ENCODE measurements around the gene TEX35.

TEX35 gene

DNA sequence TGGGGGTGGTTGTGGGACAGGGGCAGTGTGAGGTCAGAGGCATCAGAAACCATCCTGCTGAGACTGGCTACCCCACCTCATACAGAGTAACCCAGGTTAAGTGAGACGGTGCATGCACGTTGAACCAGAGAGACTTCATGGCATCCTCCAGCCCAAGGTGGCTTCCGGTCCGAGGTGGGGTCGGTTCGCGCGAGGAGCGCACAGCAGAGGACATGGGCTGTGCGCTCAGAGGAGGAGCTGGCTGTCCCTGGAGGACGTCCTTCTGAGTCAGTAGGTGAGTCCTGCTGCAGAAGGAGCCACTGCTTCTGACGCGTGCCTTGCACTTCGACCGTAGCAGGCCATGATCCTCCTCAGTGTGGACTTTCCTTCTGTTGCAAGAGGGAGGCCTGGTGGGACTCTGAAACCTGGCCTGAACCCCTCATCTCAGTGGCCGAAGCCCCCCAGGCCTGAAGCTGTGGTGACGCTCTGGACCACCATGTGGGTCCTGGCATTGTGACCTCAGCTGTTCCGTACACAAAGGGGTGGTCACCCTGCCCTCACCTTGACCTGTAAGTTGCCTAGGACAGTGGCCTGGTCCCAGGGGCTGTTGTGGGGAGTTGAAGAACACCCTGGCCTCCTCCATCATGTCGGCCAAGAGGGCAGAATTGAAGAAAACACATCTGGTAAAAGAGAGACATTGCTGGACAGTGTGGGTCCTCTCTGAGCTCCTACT, at the start of gene TEX35:
Gene TEX35 (plus strand): TSS at position 544 of the 712 bp plus-strand sequence. CDS start 80 bp downstream, at position 624.
- no peak for DNase-seq

DNA sequence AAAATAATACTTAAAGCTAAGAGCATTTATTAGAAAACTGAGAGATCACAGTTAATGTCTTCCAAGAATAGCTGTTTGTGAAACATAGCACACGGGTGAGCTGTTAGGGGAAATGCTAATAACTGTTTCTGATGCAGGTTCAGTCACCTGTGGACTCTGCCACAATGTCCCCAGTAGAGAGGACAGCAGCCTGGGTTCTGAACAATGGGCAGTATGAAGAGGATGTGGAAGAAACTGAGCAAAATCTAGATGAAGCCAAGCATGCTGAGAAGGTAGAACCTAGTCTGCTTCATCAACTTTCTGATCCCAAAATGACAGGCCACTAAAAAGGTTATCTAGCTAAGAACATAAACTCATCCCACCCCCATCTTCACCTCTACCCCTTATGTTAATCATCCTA, 48.8 kb upstream of the TEX35 start:
- no peak for DNase-seq

DNA sequence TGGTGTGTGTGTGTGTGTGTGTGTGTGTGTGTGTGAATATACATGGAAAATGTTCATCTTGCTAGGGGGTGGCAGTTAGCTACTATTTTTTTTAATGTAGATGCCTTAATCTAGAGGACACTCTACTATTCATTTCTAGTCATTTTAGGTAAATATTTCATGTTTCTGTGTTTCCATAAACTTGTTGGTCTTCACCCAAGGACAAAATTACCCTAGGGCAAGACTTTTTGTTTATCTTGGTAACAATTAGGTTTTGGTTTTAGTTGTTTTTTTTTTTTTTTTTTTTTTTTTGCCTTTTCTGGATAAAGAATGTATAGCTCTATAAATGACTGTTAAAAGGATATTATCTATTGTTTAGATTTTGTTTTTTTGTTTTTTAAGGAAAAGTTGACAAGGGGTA, 48.3 kb upstream of the TEX35 start:
- DNase-seq, result no peak

DNA sequence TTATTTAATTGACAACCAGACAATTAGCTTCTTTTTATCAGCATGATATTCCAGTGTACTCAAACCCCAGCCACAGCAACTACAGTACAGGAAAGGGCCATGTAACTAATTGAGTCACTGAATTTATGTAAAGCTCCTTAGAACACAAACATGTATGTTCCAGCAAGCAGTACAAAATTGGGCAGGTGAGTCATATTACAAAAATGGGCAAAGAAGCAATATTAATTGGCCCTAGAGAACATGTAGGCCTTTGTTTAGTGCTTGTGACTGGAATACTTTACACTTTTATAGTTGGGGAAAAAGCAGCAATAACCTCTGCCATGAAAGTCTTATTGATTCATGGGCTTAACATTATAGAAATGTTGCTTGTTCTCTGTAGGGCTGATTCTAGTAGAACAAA, 47.9 kb upstream of the TEX35 start:
- DNase-seq, result no peak

DNA sequence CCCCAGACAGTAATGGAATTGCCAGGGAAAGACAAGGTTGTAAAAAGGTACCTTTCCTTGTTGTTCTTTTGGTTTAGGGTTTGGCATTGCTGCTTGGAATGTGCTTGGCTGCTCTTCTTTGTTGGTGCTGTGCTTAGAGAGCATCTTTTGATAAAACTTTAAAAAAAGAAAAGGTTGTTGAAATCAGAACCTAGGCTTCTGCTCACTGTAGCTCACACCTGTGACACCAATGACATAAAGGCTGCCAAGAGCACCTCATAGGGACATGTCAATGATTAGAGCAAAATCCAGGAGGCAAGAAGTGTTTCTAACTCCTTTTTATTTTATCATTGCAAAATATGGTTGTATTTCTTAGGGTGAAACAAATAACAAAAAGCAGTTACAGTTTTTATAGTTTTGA, 45.1 kb upstream of the TEX35 start:
- no peak for DNase-seq

DNA sequence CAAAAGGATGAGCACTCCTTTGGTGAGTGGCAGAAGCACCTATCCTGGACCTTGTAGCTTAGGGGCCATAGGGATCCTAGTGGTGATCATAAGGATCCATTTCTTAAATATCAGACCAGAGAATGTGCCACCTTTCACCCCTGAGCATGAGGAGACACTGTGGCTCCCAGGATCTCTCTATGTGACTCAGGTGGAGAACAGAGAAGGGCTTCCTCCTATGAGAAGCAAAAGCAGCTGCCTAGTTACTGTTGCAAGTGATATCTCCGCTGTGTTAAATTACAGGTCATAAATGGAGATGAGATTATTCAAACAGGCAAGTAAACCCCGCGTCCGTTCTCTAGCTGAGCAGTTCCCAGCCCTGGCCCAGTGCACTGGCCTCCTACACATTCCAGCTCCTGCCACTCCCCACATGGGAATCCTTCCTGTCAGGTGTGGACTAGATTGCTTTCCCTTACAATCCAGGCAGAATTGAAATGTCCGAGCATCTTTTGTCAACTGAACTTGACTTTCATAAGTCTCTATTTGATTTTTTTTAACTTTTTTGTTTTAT, 42.4 kb upstream of the TEX35 start:
- DNase-seq, result no peak

DNA sequence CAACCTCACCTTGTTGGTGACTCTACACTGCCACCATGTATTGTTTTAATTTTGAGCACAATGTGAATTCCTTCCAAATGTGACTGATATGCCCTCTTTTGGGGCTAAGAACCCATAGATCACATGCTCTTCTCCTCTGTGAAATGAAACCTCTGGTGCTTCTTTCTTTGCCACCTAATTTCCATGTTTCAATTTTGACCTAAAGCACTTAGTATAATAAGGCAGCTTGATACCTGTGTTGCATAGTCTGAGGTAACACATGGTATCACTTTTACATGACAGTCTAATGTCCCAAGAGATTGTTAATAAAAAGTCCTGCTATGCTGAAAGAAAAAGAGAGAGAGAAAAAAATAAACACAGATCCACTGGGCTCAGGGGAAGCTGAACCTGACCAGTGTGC, 40.4 kb upstream of the TEX35 start:
- no peak for DNase-seq

DNA sequence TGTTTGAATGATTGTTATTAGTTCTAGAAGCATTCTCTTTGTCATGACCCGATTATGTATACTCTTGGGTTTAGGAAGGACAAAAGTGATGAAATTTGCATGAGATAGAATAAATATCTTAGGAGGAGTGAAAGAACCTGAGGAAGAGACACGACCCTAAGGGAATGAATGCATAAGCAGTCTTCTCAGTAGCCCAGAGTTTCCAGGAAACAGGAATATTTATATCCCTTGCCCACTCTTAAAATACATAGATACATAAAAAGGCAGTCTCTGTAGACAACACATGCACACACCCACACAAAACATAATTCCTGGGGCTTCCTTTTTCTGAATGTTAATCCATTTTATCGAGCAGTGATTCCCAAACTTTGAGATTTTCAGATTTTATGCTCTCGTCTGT, 35.5 kb upstream of the TEX35 start:
- DNase-seq, result no peak

DNA sequence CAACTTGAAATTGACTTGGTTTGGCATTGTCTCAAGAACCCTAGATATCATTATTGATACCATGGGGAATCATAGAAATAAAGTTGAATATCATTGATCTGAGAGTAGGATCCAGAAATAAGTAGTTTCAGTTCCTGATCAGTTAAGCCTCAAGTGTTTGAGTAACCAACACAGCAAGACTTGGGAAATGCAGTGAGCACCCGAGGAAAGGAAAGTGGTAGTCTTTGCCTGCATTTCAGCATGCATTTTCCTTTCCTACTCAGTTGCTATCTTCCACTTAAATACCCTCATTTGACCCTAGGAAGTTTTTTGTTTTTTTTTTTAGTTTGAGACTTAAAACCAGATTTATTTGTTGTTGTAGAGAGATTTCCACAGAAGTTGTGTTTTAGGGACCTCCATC, 35.1 kb upstream of the TEX35 start:
- no peak for DNase-seq

DNA sequence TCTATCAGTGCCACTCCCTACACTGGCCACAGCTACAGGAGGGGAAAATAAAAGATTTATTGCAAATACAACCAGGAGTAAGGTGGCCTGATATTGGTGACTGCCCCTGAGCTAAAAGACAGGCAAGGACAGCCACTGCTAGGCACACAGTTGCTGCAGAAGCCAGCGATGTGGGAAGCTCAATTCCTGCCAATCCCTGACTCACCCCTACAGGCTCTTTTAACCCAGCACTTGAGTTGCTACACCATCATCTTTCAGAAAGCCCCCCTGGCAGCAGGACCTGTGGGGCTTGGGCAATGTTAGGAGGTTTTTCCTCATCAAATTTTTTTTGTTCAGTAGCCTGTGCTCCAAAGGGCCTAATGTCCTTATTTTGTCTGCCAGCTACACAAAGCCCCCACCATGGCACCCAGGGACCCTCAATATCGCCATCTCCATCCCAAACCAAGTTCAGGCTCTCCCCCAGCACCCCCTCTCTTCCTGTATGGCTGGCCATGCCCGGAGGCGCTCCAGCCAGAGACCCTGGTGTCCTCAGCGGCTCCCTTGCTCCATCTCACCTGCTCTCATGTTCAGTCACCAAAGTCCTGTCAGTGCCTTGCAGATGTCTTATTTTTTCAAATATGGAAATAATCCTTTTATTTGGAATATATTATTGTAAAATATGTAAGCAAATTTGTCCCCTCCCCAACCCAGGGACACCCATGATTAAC, 29.5 kb upstream of the TEX35 start:
- DNase-seq, result no peak

DNA sequence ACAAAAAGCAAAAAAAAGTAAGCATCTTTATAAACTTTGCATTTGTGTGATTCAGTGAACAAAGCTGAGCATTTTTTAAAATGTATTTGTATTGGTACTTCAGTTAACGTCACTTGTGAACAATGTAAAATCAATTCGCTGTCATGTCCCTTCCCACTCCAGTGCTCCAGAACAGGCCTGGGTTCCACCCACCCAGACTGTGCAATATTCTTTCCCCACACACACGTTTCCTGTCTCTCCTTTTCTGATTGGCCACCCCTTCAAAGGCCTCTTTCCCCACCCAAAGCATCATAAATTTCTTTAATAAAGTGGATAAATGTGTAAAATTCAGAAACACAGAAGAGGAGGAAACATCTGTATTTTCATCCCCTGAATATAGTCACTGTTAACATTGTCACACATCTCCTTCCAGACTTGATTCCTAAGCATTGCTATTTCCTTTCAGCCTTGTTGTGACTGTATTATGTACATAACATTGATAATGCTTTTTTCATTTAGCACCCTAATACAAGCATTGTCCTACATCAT, 28.1 kb upstream of the TEX35 start:
- no peak for DNase-seq

DNA sequence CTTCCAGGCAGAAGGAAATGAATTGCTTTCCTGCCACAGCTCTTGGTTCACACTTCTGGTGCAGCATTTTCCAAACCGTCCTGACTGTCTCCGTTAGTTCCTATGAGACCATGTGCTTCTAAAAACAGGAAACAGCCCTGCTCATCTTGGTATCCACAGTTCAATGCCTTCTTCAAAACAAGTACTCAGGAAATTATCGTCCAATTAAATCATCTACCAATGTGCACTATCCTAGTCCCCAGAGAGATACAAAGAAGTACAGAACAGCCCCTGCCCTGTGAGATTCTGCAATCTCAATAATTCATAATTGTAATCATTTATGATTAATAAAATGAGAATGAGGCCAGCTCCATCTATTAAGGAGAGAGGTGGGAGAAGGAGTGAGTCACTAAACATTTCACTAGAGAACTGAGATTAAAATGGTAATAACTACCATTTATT, 27.3 kb upstream of the TEX35 start:
- DNase-seq, result no peak

DNA sequence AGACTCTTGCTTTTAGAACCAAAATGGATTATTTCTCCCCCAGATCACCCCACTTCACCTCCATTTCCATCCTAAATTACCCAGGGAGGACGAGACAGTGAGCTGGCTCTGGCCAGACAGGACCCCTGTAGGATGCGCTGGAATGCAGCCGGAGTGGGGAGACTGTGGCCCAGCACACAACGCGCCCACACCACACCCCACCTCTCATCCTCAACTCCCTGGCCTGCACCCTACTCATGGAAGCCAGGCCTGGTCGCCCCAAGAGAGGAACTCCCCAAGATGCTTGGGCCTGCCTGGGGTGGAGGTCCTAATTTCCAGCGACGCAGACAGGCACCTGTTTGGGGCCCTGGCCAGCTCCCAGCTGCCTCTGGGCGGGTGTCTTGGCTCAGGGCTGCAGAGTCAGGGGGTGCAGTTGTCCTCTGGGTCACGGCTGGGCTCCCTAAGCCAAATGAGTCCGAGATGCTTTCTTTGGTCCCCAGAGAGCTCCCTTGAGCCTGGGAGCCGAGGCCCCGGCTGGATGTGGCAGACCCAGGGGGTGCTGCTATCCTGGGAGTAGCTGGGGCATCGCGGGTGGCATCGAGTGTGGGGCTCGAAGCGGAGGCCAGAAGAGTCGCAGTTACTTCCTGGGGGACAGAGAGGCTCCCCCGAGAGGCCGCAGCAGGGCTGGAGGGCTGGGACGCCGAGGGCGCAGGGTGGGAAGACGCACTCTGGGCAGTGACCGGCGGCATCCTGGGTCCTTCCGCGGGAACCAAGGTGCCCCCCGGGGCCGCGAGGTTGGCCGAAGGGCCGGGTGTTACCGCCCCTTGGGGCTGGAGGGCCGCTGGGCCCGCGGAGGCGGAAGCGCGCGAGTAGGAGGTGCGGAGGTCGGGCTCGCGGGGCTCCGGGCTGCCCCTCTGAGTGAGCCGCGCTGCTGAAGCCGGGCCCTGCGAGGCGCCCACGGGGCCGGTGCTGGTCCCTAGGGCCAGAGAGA, 26.5 kb upstream of the TEX35 start:
- no peak for DNase-seq

DNA sequence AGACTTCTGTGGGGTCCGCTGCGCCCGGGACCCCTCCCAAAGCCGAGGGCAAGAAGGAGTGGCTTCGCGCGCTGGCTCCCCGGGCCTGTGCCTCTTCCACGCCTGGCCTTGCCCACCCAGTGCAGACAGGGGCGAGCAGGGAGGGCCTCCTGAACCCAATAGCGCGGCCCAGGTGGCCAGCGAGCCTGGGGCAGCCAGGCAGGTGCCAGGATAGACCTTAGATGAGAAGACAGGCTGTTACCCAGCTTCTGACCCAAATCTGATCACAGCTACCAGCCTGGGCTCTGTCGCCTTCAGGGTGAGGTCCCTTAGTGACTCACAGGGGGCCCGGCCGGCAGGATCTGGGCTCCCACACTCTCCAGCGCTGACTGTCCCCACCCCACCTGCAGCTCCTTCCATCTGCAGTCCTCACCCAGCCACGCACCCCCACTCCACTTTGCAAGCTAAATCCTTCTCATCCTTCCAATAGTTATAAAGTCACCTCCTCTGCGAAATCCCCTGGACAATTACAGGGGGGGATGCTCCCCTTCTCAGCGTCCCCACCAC, 25.8 kb upstream of the TEX35 start:
- DNase-seq, result no peak

DNA sequence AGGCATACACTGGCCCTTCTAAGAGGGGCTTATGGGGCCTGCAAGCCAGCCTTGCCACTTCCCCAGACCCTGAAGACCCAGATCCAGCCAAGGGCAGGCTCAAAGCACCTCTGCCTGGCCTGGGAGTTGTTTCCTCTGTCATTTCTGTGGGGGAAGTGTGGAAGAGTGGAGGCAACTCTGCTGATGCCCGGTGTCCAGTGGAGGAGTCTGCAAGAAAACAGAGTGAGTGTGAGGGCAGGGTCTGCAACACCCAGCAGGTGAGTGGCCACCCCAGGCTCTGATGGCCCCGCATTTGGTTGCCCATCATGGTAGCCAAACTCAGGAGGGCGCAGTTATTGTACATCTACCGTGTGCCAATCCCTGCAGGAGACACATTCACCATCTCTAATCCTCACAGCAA, 24.5 kb upstream of the TEX35 start:
- no peak for DNase-seq

DNA sequence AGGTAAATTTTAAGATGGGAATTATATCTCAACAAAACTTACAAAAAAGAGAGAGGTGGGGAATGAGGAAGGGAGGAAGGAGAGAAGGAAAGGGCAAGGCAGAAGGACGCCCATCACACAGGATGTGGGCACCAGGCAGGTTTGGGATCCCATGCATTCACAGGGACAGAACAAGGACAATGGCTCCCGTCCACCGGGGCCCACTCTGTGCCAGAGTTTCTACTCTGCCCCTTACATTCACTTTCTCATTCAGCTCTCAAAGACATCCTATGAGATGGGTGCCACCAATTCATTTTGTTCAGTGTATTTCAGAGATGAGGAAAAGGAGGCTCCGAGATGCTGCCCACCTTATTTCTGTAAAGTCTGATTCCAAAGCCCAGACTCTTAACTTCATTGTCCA, 23.5 kb upstream of the TEX35 start:
- DNase-seq, result no peak

DNA sequence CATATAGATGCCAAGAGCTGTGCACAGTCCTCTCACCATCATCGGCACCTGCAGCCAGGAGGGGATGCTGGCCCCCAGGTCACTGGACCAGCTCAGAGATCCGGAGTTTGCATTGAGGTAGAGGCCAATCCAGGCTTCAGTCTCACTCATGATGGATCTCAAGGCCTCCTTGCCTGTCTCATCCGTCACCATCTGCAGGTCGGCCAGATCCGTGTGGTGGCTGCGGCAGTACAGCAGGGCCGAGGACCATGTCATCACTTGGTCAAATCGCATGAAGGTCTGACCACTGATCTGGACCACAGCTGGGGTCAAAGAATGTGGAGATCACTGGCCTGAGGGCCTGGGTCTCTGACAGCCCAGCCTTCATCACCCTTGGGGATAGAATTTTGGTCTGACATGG, 22.8 kb upstream of the TEX35 start:
- DNase-seq, result no peak

DNA sequence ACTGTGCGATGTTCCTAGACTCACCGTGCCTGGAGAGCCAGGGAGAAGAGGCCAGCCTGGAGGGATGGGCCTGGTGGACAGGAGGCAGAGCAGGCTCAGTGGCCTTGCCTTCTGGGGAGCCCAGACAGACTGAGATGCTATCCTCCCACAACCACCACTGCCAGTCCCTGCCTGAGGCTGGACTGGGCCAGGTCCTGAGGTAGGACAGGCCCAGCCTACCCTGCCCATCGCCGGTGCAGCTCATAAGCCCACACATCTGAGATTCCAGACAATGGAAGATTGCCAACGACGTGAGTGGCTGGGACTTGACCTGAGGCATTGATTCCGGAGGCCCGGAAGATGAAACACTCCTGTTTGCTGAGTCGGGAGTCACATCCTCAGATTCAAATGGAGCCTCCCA, 21.9 kb upstream of the TEX35 start:
- no peak for DNase-seq

DNA sequence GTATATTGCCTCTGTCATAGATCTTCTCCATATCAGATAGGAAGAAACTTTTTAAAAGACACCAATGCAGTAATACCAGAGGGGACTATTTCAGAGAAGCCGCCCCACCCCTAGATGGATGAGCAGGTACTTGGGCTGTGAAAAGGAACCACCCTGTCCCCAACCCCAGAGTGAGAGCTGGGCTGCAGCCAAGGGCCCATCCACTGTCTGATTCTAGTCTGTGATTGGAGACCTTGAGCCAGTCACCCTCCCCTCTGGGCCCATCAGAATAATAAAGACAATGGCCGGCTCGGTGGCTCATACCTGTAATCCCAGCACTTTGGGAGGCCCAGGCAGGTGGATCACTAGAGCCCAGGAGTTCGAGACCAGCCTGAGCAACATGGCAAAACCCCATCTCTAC, 21.2 kb upstream of the TEX35 start:
- DNase-seq, result no peak

DNA sequence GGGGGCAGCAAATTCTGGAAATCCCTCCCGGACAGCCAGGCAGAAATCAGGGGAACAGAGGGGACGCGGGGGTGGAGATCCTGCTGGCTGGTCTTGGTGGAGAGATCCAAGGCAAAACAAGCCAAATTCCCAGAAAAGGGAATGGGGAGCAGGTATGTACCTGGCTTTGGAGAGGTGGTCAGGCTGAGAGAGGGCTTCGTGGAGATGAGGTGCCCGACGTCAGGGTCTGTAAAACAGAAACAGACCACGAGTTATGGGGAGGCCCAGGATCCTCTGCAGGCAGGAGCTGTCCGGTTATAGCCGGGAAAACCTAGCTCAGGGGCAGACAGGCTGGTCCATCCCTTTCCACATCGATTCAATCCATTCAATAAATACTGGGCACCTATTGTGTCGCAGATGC, 20.6 kb upstream of the TEX35 start:
- no peak for DNase-seq

DNA sequence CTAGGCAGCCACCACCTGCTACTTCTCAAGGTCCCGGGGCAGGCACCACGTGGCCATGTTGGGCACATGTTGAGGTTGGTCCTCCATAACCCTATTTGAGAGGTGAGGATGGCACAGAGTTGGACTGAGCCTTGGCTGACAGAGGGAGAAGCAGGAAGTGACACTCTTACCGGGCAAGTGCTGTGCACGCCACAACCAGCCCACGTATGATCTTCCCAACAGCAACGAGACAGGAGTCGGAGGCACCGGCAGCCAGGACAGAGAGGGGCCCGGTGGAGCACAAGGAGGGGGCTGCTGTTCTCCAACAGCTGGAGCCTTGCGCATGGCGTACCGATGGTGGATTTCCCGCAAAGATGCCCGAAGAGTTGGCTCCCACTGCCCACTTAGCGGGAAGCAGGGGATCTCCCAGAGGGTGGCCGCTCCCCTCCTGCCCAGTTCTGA, 19.6 kb upstream of the TEX35 start:
- no peak for DNase-seq

DNA sequence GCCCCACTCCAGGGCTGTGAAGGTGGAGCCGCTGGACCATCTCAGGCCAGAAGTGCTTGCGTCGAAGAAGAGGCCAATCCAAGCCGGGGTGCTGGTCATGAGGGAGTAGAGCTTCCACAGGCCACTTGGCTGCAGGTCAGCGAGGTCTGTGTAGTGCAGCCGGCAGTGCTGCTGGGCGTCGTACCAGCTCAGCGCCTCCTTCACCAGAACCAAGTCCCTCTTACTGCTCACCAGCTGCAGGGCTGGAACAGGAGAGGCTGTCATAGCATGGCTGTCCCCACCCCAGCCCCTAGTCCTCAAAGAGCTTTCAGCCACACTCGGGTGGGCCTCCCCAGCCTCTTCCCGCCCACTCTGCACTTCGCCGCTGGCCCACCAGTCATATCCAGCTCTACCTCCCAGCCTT, 18.3 kb upstream of the TEX35 start:
- DNase-seq, result no peak

DNA sequence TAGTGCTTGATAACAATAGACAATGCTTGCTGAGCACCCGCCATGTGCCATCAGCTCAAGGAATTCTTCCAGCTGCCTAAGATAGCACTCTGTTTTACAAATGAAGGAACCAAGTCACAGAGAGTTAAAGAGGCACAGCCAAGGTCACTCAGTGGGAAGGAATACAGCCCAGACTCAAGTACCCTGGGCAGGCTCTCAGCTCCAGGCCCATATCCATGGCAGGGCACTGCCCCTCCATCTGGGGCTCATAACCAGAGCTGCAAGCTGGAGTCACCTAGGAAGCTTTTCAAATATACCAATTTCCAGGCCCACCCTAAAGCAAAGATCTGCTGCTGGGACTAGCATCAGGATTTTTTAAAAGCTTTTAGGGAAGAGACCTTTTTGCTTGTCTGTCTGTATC, 17.8 kb upstream of the TEX35 start:
- DNase-seq, result no peak
